Activated CD4-positive, alpha-beta T cell treated with anti-CD3 and anti-CD28 coated beads for 48 hours (primary cell): ENCODE data around the gene TAF1A.
"Not testable (repeated sequence)": the region's sequence is repeated elsewhere in the genome, so short reads cannot be mapped to it uniquely, and the experiment has no call there.

Source experiments
- DNase-seq: peaks from one replicate; pipeline ENCODE4 v3.0.0-alpha.2; 2020

TAF1A gene

GRCh38 chr1:222589462-222590302 lies at the start of gene TAF1A:
TAF1A (minus strand) TSS chr1:222589933.
- DNase-seq: peak; percentile 91

- DNase-seq: peak; percentile 73
Observed at GRCh38 chr1:222634180-222635013, 44.7 kb upstream of the TAF1A start.

GRCh38 chr1:222632749-222633148 lies 43.0 kb upstream of the TAF1A start:
- DNase-seq: no peak

- no peak for DNase-seq
Observed at GRCh38 chr1:222631611-222632208, 42.0 kb upstream of the TAF1A start.

GRCh38 chr1:222629921-222630535 lies 40.3 kb upstream of the TAF1A start:
- DNase-seq: no peak

GRCh38 chr1:222627232-222627631 lies 37.5 kb upstream of the TAF1A start:
- DNase-seq: no peak

GRCh38 chr1:222624214-222624613 lies 34.5 kb upstream of the TAF1A start:
- DNase-seq: no peak

- no peak for DNase-seq
Observed at GRCh38 chr1:222623458-222623857, 33.7 kb upstream of the TAF1A start.

- no peak for DNase-seq
Observed at GRCh38 chr1:222622765-222623164, 33.0 kb upstream of the TAF1A start.

GRCh38 chr1:222620566-222620965 lies 30.8 kb upstream of the TAF1A start:
- no peak for DNase-seq

- DNase-seq: peak; percentile 31
Observed at GRCh38 chr1:222618880-222619596, 29.3 kb upstream of the TAF1A start.

GRCh38 chr1:222618001-222618879 lies 28.5 kb upstream of the TAF1A start, which contains the start of gene MIA3:
MIA3 (plus strand) TSS chr1:222618097; CDS start chr1:222618111, 14 bp downstream.
- peak; percentile 81 for DNase-seq

GRCh38 chr1:222617367-222617951 lies 27.7 kb upstream of the TAF1A start:
- DNase-seq: peak; percentile 92

GRCh38 chr1:222616525-222616924 lies 26.8 kb upstream of the TAF1A start:
- DNase-seq: no peak

- no peak for DNase-seq
Observed at GRCh38 chr1:222613627-222614026, 23.9 kb upstream of the TAF1A start.

- DNase-seq: no peak
Observed at GRCh38 chr1:222610728-222611127, 21.0 kb upstream of the TAF1A start.

- not testable (repeated sequence) for DNase-seq
Observed at GRCh38 chr1:222609111-222609510, 19.4 kb upstream of the TAF1A start.

- no peak for DNase-seq
Observed at GRCh38 chr1:222606757-222607156, 17.0 kb upstream of the TAF1A start.

- DNase-seq: no peak
Observed at GRCh38 chr1:222601257-222601656, 11.5 kb upstream of the TAF1A start.

- no peak for DNase-seq
Observed at GRCh38 chr1:222600281-222600680, 10.5 kb upstream of the TAF1A start.

- DNase-seq: no peak
Observed at GRCh38 chr1:222596696-222597095, 7.0 kb upstream of the TAF1A start.
